ENCODE measurements around the gene IRF3.

The IRF3 gene

DNA sequence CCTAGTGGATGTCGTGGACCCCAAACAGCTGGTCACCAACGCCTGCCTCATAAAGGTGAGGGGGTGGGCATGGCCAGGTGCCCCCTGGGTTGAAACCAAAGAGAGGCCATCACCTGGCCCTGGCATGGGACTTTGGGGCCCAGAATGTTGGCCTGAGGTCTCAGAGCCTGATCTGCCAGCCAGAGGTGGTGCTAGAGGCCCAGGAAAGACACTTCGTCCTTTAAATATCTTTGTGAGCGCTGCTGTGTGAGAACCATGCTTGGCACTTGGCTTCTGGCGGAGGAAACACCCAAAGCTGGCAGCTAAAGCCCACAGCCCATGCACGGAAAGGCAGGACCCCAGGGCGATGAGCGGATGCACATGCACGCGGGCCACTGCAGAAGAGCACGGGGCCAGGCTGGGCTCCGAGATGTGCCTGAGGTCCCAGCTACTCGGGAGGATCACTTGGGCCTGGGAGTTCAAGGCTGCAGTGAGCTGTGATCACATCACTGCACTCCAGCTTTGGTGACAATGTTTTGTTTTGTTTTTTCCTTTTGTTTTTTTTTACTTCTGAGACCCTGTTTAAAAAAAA is 19.4 kb upstream of the IRF3 start:
- Histone ChIP-seq H3K4me3 (ENCODE audit: insufficient read depth in 1 of 2, low read depth in 1 of 2, low read length in 2 of 2) (no peak overlapping the region), H2BK15ac (ENCODE audit: low read depth, poor library complexity, severe bottlenecking) (no peak overlapping the region), H3K23ac (ENCODE audit: low read length in 2 of 2) (no peak overlapping the region), H2AFZ (ENCODE audit: low read depth, low read length) (no peak overlapping the region), H3K4me2 (ENCODE audit: low read length, poor library complexity, severe bottlenecking) (no peak overlapping the region), H3K4ac (ENCODE audit: low read depth in 1 of 2, low read length in 2 of 2) (no peak overlapping the region), H3K27me3 (ENCODE audit: control insufficient read depth in 1 of 2, insufficient read depth in 1 of 2, low read length in 2 of 2) (no peaks in the 10 kb centered on the region), H3K18ac (ENCODE audit: low read depth in 1 of 2, low read length in 2 of 2) (no peak overlapping the region), H3K14ac (ENCODE audit: low read length in 2 of 2) (no peak overlapping the region), H3K27ac (ENCODE audit: low read length, poor library complexity, severe bottlenecking) (no peak overlapping the region), H3K36me3 (ENCODE audit: control insufficient read depth in 1 of 2, insufficient read depth in 2 of 2, low read depth in 1 of 2, low read length in 2 of 2) (peaks cover 58 to 81% of the 10 kb centered on the region in 2 experiments), H4K8ac (ENCODE audit: low read length) (peak overlapping the region; percentile 27), H3K9ac (ENCODE audit: low read length) (no peak overlapping the region), H3K9me3 (ENCODE audit: control insufficient read depth, low read length) (no peaks in the 10 kb centered on the region), H3K4me1 (ENCODE audit: control insufficient read depth, insufficient read depth, low read depth, low read length) (peaks cover 20% of the 10 kb centered on the region), H2BK12ac (ENCODE audit: low read length in 2 of 2) (no peak overlapping the region), H2BK120ac (ENCODE audit: low read depth, low read length) (no peak overlapping the region), H3K79me1 (replicated peaks; ENCODE audit: low read length, poor library complexity, severe bottlenecking) (peaks cover 20% of the 10 kb centered on the region), H2BK5ac (ENCODE audit: low read depth, low read length, poor library complexity, severe bottlenecking) (no peak overlapping the region), H2AK5ac (ENCODE audit: low read length, severe bottlenecking) (no peak overlapping the region), H4K91ac (ENCODE audit: low read length) (no peak overlapping the region)
- WGBS, result 95% methylated on average over 13 of the region's 13 CpGs
- no peak for DNase-seq

DNA sequence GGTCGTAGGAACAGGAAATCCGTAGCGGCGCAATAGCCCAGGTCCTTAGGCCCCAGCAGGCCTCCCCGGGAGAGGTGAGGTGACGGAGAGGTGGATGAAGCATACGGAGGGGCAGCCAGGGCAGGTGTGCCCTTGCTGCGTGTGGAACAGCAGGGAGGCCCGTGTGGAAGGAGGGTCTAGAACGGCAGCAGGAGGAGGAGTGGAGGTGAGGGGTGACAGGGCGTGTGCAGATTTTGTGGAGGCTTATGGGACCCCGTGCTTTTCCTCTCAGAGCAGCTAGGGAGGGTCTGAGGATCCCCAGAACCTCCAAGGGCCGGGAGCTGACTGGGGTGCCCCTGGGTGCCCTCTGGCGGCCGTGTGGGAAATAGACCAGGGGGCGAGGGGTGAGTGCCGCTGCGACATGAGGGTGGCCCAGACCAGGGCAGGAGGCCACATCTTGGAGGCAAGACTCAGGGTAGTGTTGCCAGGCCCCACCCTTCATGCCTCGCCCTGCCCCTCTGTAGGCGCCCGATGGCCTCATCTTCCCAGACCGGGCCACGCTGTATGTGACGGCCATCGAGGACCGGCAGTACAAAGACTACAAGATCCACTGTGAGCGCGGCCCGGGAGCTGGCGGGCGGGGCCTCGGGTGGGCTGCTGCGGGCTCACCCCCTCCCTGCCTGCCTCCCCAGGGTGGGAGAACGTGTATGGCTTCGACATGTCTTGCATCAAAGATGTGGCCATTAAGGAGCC is 18.8 kb upstream of the IRF3 start:
- Histone ChIP-seq H2AFZ (ENCODE audit: low read depth, low read length) (no peak overlapping the region), H4K8ac (ENCODE audit: low read length) (no peak overlapping the region), H2BK5ac (ENCODE audit: low read depth, low read length, poor library complexity, severe bottlenecking) (no peak overlapping the region), H4K91ac (ENCODE audit: low read length) (no peak overlapping the region), H2AK5ac (ENCODE audit: low read length, severe bottlenecking) (no peak overlapping the region), H3K18ac (ENCODE audit: low read depth in 1 of 2, low read length in 2 of 2) (no peak overlapping the region), H3K27ac (ENCODE audit: low read length, poor library complexity, severe bottlenecking) (no peak overlapping the region), H3K4me3 (ENCODE audit: insufficient read depth in 1 of 2, low read depth in 1 of 2, low read length in 2 of 2) (no peak overlapping the region), H3K9ac (ENCODE audit: low read length) (no peak overlapping the region), H2BK12ac (ENCODE audit: low read length in 2 of 2) (no peak overlapping the region), H3K79me1 (replicated peaks; ENCODE audit: low read length, poor library complexity, severe bottlenecking) (peaks cover 18% of the 10 kb centered on the region), H3K4me2 (ENCODE audit: low read length, poor library complexity, severe bottlenecking) (no peak overlapping the region), H2BK15ac (ENCODE audit: low read depth, poor library complexity, severe bottlenecking) (no peak overlapping the region), H3K14ac (ENCODE audit: low read length in 2 of 2) (no peak overlapping the region), H2BK120ac (ENCODE audit: low read depth, low read length) (no peak overlapping the region), H3K27me3 (ENCODE audit: control insufficient read depth in 1 of 2, insufficient read depth in 1 of 2, low read length in 2 of 2) (no peaks in the 10 kb centered on the region), H3K9me3 (ENCODE audit: control insufficient read depth, low read length) (no peaks in the 10 kb centered on the region), H3K4ac (ENCODE audit: low read depth in 1 of 2, low read length in 2 of 2) (no peak overlapping the region), H3K23ac (ENCODE audit: low read length in 2 of 2) (no peak overlapping the region), H3K4me1 (ENCODE audit: control insufficient read depth, insufficient read depth, low read depth, low read length) (peaks cover 20% of the 10 kb centered on the region), H3K36me3 (ENCODE audit: control insufficient read depth in 1 of 2, insufficient read depth in 2 of 2, low read depth in 1 of 2, low read length in 2 of 2) (peaks cover 58 to 84% of the 10 kb centered on the region in 2 experiments)
- 89% methylated on average over 35 of the region's 35 CpGs for WGBS
- DNase-seq, result no peak

GRCh38 chr19:49683814-49684250 is 18.2 kb upstream of the IRF3 start:
- H3K9me3 ChIP-seq (ENCODE audit: control insufficient read depth, low read length), result no peaks in the 10 kb centered on the region
- no peak for DNase-seq
- peaks cover 58 to 78% of the 10 kb centered on the region in 2 experiments for H3K36me3 ChIP-seq (ENCODE audit: control insufficient read depth in 1 of 2, insufficient read depth in 2 of 2, low read depth in 1 of 2, low read length in 2 of 2)
- no peak overlapping the region for H2BK5ac ChIP-seq (ENCODE audit: low read depth, low read length, poor library complexity, severe bottlenecking)
- WGBS, result 96% methylated on average over 18 of the region's 18 CpGs
- no peak overlapping the region for H4K8ac ChIP-seq (ENCODE audit: low read length)
- H3K4me1 ChIP-seq (ENCODE audit: control insufficient read depth, insufficient read depth, low read depth, low read length), result peaks cover 25% of the 10 kb centered on the region
- H3K14ac ChIP-seq (ENCODE audit: low read length in 2 of 2), result no peak overlapping the region
- no peak overlapping the region for H2AK5ac ChIP-seq (ENCODE audit: low read length, severe bottlenecking)
- no peak overlapping the region for H3K18ac ChIP-seq (ENCODE audit: low read depth in 1 of 2, low read length in 2 of 2)
- no peak overlapping the region for H3K4me2 ChIP-seq (ENCODE audit: low read length, poor library complexity, severe bottlenecking)
- no peak overlapping the region for H3K4me3 ChIP-seq (ENCODE audit: insufficient read depth in 1 of 2, low read depth in 1 of 2, low read length in 2 of 2)
- no peak overlapping the region for H3K23ac ChIP-seq (ENCODE audit: low read length in 2 of 2)
- no peak overlapping the region for H2BK15ac ChIP-seq (ENCODE audit: low read depth, poor library complexity, severe bottlenecking)
- no peak overlapping the region for H2BK120ac ChIP-seq (ENCODE audit: low read depth, low read length)
- H2AFZ ChIP-seq (ENCODE audit: low read depth, low read length), result no peak overlapping the region
- H3K27ac ChIP-seq (ENCODE audit: low read length, poor library complexity, severe bottlenecking), result no peak overlapping the region
- H3K9ac ChIP-seq (ENCODE audit: low read length), result no peak overlapping the region
- no peak overlapping the region for H4K91ac ChIP-seq (ENCODE audit: low read length)
- no peak overlapping the region for H3K4ac ChIP-seq (ENCODE audit: low read depth in 1 of 2, low read length in 2 of 2)
- peaks cover 18% of the 10 kb centered on the region for H3K79me1 ChIP-seq (replicated peaks; ENCODE audit: low read length, poor library complexity, severe bottlenecking)
- no peaks in the 10 kb centered on the region for H3K27me3 ChIP-seq (ENCODE audit: control insufficient read depth in 1 of 2, insufficient read depth in 1 of 2, low read length in 2 of 2)
- H2BK12ac ChIP-seq (ENCODE audit: low read length in 2 of 2), result no peak overlapping the region

GRCh38 chr19:49682274-49682673 is 16.6 kb upstream of the IRF3 start:
- Histone ChIP-seq H3K4ac (ENCODE audit: low read depth in 1 of 2, low read length in 2 of 2) (no peak overlapping the region), H2BK120ac (ENCODE audit: low read depth, low read length) (no peak overlapping the region), H2AFZ (ENCODE audit: low read depth, low read length) (no peak overlapping the region), H3K4me1 (ENCODE audit: control insufficient read depth, insufficient read depth, low read depth, low read length) (peaks cover 31% of the 10 kb centered on the region), H2AK5ac (ENCODE audit: low read length, severe bottlenecking) (no peak overlapping the region), H3K9ac (ENCODE audit: low read length) (peak overlapping the region; percentile 54), H3K4me3 (ENCODE audit: insufficient read depth in 1 of 2, low read depth in 1 of 2, low read length in 2 of 2) (no peak overlapping the region), H4K91ac (ENCODE audit: low read length) (no peak overlapping the region), H3K4me2 (ENCODE audit: low read length, poor library complexity, severe bottlenecking) (no peak overlapping the region), H2BK15ac (ENCODE audit: low read depth, poor library complexity, severe bottlenecking) (no peak overlapping the region), H3K18ac (ENCODE audit: low read depth in 1 of 2, low read length in 2 of 2) (no peak overlapping the region), H3K27me3 (ENCODE audit: control insufficient read depth in 1 of 2, insufficient read depth in 1 of 2, low read length in 2 of 2) (no peaks in the 10 kb centered on the region), H3K79me1 (replicated peaks; ENCODE audit: low read length, poor library complexity, severe bottlenecking) (peaks cover 18% of the 10 kb centered on the region), H4K8ac (ENCODE audit: low read length) (no peak overlapping the region), H2BK12ac (ENCODE audit: low read length in 2 of 2) (no peak overlapping the region), H3K36me3 (ENCODE audit: control insufficient read depth in 1 of 2, insufficient read depth in 2 of 2, low read depth in 1 of 2, low read length in 2 of 2) (peaks cover 51 to 62% of the 10 kb centered on the region in 2 experiments), H3K9me3 (ENCODE audit: control insufficient read depth, low read length) (no peaks in the 10 kb centered on the region), H2BK5ac (ENCODE audit: low read depth, low read length, poor library complexity, severe bottlenecking) (no peak overlapping the region), H3K27ac (ENCODE audit: low read length, poor library complexity, severe bottlenecking) (no peak overlapping the region), H3K14ac (ENCODE audit: low read length in 2 of 2) (no peak overlapping the region), H3K23ac (ENCODE audit: low read length in 2 of 2) (no peak overlapping the region)
- WGBS, result 96% methylated on average over 8 of the region's 8 CpGs
- DNase-seq, result no peak
